Measurements from ENCODE around the gene ADM2. TPM values are rescaled to one million over a fixed set of nuclear protein-coding genes. Genes with fewer than 3 reads are reported as not detected.
A peak's percentile ranks its signal among the peaks of the same experiment; 100 is the strongest.

Gene ADM2
- total RNA-seq, 4 donors from 2014 or later = under 0.01 TPM; not detected in 3

GRCh38 chr22:50530877-50531545 lies 49.7 kb downstream of the ADM2 start:
- no CpG with 5 or more reads among the region's 53 CpGs for WGBS
- peaks cover 35 to 64% (median 59%) of the 10 kb centered on the region in 4 donors for H3K4me1 ChIP-seq
- H3K27ac ChIP-seq (replicated peaks in 1 of 4) = peak overlapping the region; percentile 79 to 93 (median 88)
- H3K4me3 ChIP-seq = peak overlapping the region; percentile 62 to 72 (median 63)
- H3K9me3 ChIP-seq = no peaks in the 10 kb centered on the region
- no peak for DNase-seq (ENCODE audit: extremely low spot score)
- H3K36me3 ChIP-seq = no peaks in the 10 kb centered on the region
- H3K27me3 ChIP-seq = peaks cover 10 to 70% (median 37%) of the 10 kb centered on the region in 4 donors
- intact Hi-C loops (cut with DNase I) = no loop called here
- TF ChIP-seq POLR2A (IDR thresholded peaks at IDR 0.05; ENCODE audit: low read depth) = peak; percentile 76
- TF ChIP-seq CTCF (IDR thresholded peaks at IDR 0.05) = no peak
- TF ChIP-seq POLR2AphosphoS5 (IDR thresholded peaks at IDR 0.05) = peak; percentile 82 to 85
- no peak for TF ChIP-seq EP300 (IDR thresholded peaks at IDR 0.05)

- Histone ChIP-seq H3K27ac (replicated peaks in 1 of 4) (peak overlapping the region; percentile 79 to 93 (median 88)), H3K4me1 (peaks cover 31 to 58% (median 53%) of the 10 kb centered on the region in 4 donors), H3K36me3 (no peaks in the 10 kb centered on the region), H3K27me3 (peaks cover 10 to 76% (median 37%) of the 10 kb centered on the region in 4 donors), H3K9me3 (no peaks in the 10 kb centered on the region), H3K4me3 (peak overlapping the region; percentile 62 to 72 (median 63))
- no peak for TF ChIP-seq EP300 (IDR thresholded peaks at IDR 0.05)
- no peak for TF ChIP-seq CTCF (IDR thresholded peaks at IDR 0.05)
- TF ChIP-seq POLR2A (IDR thresholded peaks at IDR 0.05; ENCODE audit: low read depth) = no peak
- TF ChIP-seq POLR2AphosphoS5 (IDR thresholded peaks at IDR 0.05) = no peak
- intact Hi-C loops (cut with DNase I) = no loop called here
- no peak for DNase-seq (ENCODE audit: extremely low spot score)
- no CpG with 5 or more reads among the region's 44 CpGs for WGBS
These were observed 50.2 kb downstream of the ADM2 start for GRCh38 chr22:50531546-50531961.

GRCh38 chr22:50531962-50532674 lies 50.8 kb downstream of the ADM2 start:
- 4% methylated on average over 25 of the region's 56 CpGs for WGBS
- Histone ChIP-seq H3K9me3 (no peaks in the 10 kb centered on the region), H3K4me1 (peaks cover 27 to 53% (median 48%) of the 10 kb centered on the region in 4 donors), H3K36me3 (no peaks in the 10 kb centered on the region), H3K4me3 (peak overlapping the region; percentile 62 to 72 (median 63)), H3K27me3 (peaks cover 10 to 81% (median 39%) of the 10 kb centered on the region in 4 donors), H3K27ac (replicated peaks in 1 of 4) (peak overlapping the region; percentile 79 to 93 (median 88))
- intact Hi-C loops (cut with DNase I) = no loop called here
- no peak for DNase-seq (ENCODE audit: extremely low spot score)
- TF ChIP-seq POLR2AphosphoS5 (IDR thresholded peaks at IDR 0.05) (peak; percentile 52 to 58), POLR2A (IDR thresholded peaks at IDR 0.05; ENCODE audit: low read depth) (peak; percentile 27), EP300 (IDR thresholded peaks at IDR 0.05) (no peak), CTCF (IDR thresholded peaks at IDR 0.05) (no peak)

- H3K4me3 ChIP-seq = peak overlapping the region in 1 of 4 donors; percentile 62
- H3K27ac ChIP-seq (replicated peaks in 1 of 4) = peak overlapping the region; percentile 79 to 93 (median 88)
- TF ChIP-seq EP300 (IDR thresholded peaks at IDR 0.05) = no peak
- no peak for TF ChIP-seq CTCF (IDR thresholded peaks at IDR 0.05)
- TF ChIP-seq POLR2AphosphoS5 (IDR thresholded peaks at IDR 0.05) = no peak
- TF ChIP-seq POLR2A (IDR thresholded peaks at IDR 0.05; ENCODE audit: low read depth) = no peak
- no peaks in the 10 kb centered on the region for H3K36me3 ChIP-seq
- H3K9me3 ChIP-seq = no peaks in the 10 kb centered on the region
- peaks cover 24 to 45% (median 44%) of the 10 kb centered on the region in 4 donors for H3K4me1 ChIP-seq
- no peak for DNase-seq (ENCODE audit: extremely low spot score)
- 80% methylated on average over 19 of the region's 19 CpGs for WGBS
- intact Hi-C loops (cut with DNase I) = no loop called here
- peaks cover 10 to 91% (median 40%) of the 10 kb centered on the region in 4 donors for H3K27me3 ChIP-seq
These were observed 51.8 kb downstream of the ADM2 start for GRCh38 chr22:50532824-50533796.

Measured in esophagus muscularis mucosa (tissue), 4 donors.